Renal cortical epithelial cell (primary cell): ENCODE data around the gene URB2. TPM values are rescaled to one million over a fixed set of nuclear protein-coding genes. Genes with fewer than 3 reads are reported as not detected.
A peak's percentile ranks its signal among the peaks of the same experiment; 100 is the strongest.
"Not testable (repeated sequence)": the region's sequence is repeated elsewhere in the genome, so short reads cannot be mapped to it uniquely, and the experiment has no call there.

ENCODE experiments used
- DNase-seq: peaks from one replicate; pipeline ENCODE4 v3.0.0-alpha.2; 2011; ENCODE audit warnings: low read depth
- total RNA-seq: library from RNA; depleted of rRNA; stranded (reverse); fragments of >200 nt; gene quantifications from 2 replicates; pipeline ENCODE4 v1.2.3, GENCODE V29; 2014

Gene URB2
- total RNA-seq, 1 donor from 2014 or later: 15.6 TPM

DNA sequence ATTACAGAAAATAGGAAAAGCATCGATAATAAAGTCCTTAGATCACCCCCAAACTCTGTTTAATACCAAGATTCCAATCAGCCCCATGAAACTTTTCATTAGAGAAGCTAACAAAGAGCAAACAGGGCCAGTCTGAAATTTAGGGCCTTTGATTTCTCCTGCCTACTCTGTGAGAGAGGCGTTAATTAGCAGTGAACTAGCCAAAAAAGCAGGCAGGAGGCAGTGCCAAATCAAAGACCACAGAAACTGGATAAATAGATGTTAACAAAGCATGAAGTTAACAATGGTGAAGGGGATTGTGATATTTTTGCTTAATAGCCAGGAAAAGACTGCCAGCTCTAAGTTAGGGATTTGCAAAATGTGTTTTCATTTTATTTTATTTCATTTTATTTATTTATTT lies 11.3 kb upstream of the URB2 start:
- DNase-seq: no peak

DNA sequence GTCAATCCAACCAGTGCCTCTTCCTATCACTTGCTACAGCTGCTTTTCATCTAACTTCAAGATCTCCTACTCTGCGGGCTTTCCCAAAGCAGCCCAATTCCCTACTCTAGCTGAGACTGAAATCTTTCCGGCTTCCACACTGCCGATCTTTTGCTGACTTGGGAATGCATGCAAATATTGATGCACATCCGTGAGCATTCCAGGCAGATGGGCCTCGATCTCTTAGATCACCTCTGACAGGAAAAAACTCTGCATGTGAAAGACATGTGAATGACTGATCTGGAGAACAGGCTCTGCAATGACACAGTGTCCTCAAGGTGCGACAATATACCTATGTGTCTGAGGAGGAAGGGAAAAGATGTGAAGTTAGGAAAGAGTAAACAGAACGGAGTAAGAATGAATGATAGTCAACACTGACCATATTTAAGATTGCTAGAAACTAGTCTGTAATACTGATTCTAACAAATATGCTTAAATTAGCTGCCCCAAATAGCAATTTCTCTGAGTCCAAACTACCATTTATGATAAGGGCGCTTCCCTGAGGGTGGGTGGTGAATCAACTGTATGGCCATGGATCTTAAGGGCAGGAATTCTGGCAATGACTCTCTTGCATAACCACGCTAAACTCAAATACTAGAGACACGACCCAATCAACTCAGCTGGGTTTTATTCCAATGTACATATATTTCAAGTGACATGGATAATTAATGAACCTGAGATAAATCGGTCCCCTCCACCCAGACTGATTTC lies 8.5 kb upstream of the URB2 start:
- DNase-seq: no peak

DNA sequence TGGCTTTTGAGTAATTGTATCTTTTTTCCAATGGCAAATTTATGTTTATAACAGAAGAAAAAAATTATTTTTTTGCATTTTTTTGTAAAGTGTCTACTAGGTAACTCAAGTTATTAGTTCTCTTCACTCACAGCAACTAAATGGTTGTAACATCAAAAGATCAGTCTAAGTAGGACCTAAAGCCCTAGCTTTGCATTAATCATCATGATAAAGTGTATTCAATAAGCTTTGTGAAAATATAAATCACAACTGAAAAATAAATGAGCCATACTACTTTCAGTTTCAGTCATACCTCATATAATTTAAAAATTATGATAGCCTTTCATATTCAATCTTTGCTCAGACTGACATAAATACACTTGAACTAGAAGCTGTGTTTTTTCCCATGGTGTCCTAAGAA lies 7.0 kb upstream of the URB2 start:
- DNase-seq: no peak

DNA sequence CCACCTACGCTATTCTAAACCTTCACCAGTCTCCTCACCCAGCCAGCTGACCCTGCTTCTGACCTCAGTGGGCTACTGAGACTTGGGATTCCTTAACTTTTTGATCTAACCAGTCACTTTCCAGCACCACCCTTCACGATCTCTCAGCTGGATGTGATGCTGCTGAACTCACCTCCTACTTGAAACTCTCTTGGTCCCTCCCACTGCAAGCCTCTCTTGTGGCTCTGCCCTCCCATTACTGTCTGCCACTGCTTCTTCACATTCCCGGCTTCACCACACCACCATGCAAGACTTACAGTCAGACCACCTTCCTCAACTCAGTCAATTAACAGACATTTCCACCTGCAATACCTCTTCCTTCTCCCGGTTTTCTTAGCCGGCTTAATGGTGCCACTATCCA lies 6.4 kb upstream of the URB2 start:
- no peak for DNase-seq

DNA sequence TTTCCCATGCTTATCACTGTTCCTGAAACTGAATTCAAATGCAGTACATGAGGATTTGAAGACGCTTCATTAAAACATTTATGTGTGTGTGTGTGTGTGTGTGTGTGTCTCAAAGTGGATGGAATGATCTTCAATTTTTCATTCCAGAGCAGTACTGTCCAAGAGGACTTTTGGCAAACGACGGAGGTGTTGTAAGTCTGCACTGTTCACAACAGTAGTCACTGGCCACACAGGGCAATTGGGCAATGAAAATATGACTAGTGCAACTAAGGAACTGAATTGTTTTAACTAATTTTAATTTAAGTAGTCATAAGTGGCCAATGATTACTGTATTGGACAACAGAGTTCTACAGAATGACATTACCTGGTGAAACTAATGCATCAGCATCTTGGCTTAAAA lies 5.2 kb upstream of the URB2 start:
- peak; percentile 9 for DNase-seq

DNA sequence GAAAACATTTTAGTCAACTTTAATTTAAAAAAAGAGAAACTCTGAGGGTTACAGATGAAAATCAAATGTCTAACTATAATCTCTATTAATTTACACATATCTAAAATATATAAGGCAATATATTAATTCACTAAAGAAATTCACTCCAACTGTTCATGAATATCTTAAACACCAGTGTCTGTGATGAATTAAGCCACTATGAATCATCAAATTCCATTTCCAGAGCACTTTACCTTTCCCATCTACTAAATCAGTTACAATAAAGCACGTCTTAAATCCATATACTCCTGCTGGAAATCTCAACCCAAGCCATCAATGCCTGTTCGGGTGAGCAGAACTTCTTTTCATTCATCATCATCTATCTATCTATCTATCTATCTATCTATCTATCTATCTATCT lies 4.4 kb upstream of the URB2 start:
- DNase-seq: peak; percentile 16

DNA sequence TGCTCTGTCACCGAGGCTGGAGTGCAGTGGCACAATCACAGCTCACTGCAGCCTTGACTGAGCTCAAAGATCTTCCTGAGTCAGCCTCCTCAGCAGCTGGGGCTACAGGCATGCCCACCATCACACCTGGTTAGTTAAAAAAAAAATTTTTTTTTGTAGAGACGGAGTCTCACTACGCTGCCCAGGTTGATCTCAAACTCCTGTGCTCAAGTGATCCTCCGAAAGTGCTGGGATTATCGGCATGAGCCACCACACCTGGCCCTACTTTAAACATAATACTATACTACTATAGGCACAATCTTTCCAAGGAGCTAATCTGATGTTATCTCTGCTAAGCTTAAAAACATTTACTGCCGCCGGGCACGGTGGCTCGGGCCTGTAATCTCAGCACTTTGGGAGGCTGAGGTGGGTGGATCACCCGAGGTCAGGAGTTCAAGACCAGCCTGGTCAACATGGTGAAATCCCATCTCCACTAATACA lies 3.4 kb upstream of the URB2 start:
- DNase-seq: not testable (repeated sequence)

DNA sequence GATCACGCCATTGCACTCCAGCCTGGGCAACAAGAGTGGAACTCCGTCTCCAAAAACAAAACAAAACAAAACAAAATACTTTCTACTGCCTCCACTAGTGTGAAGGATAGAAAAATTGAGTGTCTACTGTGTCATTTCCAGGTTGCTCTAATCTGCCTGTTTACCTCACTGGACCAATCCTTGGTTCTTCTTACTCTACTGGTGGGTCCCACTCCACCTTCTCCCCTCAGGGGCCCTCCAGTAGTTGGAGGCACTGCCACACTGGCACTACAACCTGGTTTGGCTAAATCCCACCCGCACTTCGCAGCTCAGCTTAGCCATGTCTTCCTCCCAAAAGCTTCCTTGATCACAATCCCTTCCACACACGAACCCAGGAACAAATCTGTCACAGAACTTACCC lies 2.8 kb upstream of the URB2 start:
- DNase-seq: no peak

DNA sequence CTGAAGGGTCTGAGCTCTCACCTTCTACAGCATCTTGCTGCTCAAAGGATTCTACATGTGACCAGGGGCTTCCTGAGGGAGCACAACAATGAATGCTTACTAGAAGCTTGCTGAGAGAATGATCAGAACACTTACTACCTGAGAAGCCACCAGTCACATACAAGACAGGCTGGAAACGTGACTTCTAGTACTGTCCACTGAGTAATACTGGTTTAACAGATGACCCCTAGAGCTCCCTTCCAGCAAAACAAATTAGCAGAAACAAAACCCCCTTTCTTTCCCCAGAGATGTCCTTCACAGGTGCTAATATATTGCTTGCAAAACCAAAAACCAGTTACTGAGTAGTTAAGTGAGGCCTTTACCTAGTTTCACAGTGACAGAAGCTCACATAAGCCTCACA lies 2.2 kb upstream of the URB2 start:
- DNase-seq: no peak

DNA sequence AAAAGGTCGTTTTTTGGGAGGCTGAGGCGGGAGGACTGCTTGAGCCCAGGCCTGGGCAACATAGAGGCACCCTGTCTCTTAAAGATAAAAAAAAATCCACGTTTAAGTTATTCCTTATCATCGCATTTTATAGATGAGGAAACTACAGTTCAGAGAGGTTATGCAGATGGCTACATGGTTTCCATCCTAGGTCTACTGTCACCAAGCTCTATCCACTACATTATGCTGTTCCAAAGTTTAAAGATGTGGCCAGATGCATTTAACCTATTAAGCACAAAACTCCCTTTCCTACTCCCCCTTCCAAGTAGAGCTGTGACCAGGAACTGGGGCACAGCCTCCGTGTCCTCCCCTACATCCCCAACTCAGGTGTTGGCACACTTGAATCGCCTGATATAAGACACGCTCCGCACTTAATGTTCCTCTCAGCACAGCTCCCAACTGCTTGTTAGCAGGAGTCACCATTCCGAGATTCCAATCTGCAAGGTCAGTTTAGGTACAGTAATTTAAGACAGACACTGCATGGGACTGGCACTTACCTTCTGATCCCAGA lies 1.5 kb upstream of the URB2 start:
- DNase-seq: no peak

DNA sequence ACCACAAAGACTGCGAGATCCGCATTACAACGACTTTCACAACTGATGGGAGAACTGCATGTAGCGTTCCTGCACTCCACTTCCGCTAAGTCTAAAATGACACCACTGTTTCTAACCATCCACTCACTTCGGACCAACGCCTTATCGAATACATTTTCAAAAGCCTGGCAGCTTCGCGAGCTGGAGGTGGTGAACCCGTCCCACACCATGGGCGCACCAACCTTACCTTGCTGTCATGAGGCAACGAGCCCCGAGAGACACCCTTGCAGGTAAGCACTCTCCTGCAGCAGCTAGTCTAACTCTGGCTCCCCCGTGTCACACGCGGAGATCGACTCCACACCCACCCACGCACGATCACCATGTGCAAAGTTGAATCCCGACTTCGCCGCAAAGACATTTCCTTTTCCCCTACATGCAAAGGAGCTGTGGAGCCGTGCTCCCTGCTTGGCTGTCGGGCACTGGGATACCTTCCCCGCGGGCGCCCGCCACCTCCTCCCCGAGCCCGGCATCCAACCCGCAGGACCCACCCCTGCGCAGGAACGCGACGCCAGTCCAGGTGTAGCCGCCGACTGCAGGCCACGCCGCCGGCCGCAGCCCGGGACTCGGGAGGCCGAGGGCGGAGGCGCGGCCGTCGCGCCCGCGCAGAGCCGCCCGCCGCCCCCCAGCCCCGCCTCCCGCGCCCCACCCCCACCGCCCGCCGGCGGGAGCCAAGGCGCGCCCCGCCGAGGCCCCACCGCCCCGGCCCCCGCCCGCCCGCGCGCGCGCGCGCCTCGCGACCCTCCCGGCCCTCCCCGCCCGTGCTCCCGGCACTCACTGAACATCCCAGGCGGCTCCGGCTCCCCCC lies 754 bp upstream of the URB2 start:
- peak; percentile 51 for DNase-seq

DNA sequence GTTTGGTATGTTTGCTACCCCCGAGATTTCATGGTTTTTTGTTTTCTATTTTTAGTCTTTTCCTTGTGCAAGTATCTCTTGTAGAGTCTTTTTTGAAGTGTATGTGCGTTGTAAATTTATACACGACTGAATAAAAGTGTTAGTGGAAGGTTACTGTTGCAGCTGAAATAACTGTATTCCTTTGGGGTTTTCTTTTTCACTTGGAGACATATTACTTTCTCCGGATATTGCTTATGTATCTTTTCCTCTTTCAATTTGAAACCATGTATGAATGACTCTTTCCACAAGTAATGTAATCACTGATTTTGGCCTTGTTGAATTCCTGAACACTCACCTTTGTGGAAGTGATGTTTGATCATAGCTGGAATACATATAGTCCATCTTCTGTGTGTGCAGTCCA lies 956 bp downstream of the URB2 start:
- no peak for DNase-seq

DNA sequence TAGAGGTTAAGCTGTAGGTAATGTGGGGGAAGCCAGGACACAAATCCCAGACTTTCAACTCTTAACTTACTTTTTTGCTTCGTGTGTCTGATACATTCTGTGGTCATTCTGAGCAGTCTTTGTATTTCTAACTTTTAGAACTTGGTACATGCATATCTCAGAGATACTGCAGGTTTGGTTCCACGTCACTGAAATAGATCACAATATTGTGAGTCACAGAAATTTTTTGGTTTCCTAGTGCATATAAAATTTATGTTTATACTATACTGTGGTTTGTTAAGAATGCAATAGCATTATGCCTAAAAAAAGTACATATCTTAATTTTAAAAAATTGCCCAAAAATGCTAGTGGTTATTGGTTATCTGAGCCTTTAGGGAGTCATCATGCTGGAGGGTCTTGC lies 3.2 kb downstream of the URB2 start:
- no peak for DNase-seq

DNA sequence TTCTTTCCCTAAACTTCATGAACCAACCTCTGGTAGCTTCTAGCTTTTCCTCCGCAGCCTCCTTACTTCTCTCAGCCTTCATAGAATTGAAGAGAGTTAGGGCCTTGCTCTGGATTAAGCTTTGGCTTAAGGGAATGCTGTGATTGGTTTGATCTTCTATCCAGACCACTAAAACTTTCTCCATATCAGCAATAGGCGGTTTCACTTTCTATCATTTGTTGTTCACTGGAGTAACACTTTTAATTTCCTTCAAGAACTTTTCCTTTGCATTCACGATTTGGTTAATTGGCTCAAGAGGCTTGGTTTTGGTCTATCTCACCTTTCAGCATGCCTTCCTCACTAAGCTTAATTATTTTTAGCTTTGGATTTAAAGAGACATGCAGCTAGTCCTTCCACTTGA lies 5.1 kb downstream of the URB2 start:
- DNase-seq: no peak

DNA sequence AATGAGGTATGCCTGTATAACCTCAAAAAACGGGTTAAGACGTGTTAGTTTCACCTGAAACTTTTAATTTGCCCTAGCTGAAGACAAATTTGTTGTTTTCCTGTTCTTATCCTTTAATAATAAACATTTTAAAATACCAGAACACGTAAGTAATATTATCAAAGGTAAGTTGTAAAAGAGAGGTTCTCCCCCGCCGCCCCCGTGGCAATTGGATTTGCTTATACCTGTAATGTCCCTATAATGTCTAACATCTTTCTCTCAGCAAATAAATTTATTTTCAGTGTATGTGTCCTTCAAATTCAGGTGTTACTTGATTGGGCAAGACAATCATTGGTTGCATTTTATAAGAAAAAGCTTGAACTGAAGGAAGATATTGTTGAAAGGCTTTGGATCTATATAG lies 5.9 kb downstream of the URB2 start:
- no peak for DNase-seq

DNA sequence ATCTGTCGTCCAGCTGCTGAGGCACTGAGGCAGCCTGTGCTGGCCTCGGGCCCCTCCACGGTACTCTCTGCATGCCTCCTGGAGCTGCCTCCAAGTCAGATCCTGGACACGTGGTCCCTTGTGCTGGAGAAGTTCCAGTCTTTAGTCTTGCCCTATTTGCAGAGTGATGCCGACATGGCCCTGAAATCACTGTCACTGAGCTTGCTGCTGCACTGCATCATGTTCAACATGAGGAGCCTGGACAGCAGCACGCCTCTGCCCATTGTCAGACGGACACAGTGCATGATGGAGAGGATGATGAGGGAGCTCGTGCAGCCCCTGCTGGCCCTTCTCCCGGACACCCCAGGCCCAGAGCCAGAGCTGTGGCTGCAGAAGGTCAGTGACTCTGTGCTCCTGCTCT lies 10.0 kb downstream of the URB2 start:
- DNase-seq: no peak

DNA sequence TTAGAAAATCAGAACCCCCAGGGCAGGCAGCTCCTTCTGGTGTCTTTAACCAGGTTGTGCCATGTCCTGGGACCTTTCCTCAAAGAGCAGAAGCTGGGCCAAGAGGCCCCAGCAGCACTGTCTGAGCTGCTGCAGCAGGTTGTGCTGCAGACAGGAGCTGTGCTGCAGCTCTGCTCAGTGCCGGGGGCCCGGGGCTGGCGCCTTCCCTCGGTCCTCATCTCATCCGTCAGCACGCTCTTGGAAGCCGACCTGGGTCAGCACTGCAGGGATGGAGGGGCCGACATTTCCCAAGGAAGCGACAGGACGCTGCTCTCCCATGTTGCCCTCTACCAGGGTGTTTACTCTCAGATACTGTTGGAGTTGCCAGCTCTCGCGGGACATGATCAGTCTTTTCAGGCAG lies 11.7 kb downstream of the URB2 start:
- DNase-seq: no peak

DNA sequence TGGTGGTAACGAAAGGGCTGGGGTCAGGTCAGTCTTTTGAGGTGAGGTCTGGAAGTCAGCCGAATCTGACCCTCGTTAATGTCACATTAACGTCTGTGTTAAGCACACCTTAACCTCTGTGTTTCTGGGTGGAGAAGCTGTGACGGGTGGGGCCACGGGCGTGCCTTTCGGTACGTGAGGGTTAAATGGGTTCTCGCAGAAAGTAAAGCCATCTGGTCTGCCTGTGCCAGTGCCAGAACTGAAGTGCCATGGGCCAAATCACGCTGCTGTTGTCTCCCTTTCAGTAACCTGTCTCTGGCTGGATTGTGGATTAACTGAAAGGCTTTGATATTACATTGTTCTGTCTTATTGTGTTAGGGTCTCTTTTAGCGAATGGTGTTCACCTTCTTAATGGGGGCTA lies 14.4 kb downstream of the URB2 start:
- DNase-seq: no peak

DNA sequence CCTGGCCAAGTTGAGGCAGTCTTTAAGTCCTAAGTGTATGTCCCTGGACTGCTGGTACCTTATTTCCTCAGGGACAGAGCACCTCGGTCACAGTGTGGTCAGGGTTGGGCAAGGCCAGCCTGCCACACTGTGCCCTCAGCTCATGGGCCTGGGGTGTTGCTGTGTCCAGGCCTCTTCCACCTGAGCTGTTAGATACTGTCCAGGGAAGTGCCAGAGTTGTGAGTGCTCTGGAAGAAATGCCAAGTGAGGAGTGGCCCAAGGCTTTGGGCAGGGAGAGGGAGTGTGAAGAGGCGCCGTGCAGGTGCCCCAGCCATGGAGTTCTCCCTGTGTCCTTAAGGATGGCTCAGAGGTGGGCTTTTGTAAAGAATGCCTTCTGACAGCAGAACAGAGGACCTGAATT lies 15.3 kb downstream of the URB2 start:
- no peak for DNase-seq

DNA sequence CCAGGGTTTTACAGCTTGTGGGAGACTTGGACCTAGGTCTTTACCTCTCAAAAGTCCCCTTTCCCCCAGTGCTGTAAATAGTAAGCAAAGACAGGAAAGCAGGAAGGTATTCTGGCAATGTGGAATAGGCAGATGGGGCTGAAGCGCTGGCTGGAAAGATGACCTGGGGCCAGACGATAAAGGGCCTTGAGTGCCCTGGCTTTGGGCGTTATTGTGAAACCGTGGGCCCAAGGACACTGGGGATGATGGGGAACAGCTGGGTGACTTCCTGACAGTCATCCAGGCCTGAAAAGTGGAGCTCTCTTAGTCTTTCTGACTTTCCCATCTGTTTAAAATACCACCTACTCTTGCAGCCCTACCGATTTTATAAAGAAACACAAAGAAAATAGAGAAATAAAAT lies 16.3 kb downstream of the URB2 start:
- no peak for DNase-seq

DNA sequence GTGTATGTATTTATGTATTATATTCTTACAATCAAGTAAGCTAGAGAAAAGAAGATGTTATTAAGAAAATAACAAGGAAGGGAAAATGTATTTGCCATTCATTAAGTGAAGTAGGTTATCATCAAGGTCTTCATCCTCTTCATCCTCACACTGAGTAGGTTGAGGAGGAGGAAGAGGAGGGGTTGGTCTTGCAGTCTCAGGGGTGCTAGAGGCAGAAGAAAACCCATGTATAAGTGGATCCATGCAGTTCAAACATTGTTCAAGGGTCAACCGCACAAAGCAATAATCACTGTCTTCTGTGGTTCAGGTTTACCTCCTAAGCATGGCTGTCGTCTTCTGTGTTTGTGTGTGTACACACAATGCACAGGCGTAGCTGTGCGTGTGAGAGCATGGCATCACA lies 16.9 kb downstream of the URB2 start:
- no peak for DNase-seq

DNA sequence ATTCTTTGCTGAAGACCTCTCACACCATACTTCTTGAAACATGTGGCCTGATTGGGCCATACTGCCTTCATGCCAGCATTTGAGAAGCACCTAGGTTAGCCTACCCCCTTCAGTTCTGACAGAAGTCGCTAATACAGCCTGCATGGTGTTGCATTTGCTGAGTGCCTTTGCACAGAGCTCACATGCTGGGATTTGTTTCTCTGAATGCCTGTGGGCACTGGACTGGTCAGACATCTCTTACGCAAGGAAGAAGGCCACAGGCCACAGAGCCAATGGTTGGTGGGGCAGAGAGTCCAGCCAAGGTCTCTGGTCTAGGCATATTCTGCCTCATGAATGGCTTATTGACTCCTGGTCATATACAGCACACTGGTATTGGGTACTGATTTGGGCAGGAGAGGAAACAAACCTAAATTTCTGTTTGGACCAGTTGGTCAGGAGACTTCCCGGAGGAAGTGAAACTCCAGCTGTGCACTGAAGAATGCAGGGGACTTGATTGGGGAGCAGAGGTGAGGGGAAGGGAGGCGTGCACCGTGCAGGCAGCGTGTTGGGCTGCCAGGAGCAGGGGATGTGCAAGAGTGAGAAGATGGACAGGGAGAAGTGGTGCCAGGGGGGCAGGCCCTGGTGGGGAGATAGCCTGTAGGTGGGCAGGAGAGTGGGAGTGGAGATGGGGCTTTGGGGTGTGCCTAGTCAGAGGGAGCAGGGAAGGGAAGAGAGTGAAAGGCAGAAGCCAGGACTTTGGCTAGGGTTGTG lies 18.1 kb downstream of the URB2 start:
- peak; percentile 66 for DNase-seq
